GM06990 (cell line): ENCODE results near the gene TPCN1.

Experiments used
- DNase-seq: peaks from one replicate; pipeline ENCODE4 v3.0.0-alpha.2; 2011; ENCODE audit not compliant: insufficient read length; ENCODE audit errors: extremely low read depth
- H3K27me3 ChIP-seq: replicated peaks from 2 replicates; pipeline ENCODE4 v1.6.0; 2011; ENCODE audit warnings: low read length; ENCODE audit not compliant: control insufficient read depth, insufficient read depth
- H3K36me3 ChIP-seq: 2 replicates; pipeline ENCODE4 v1.5.1; 2011; ENCODE audit warnings: low read length; ENCODE audit not compliant: control insufficient read depth, insufficient read depth
- H3K4me3 ChIP-seq: replicated peaks from 2 replicates; pipeline ENCODE4 v1.5.1; 2011; ENCODE audit warnings: low read depth, mild to moderate bottlenecking, control low read depth, low read length
- CTCF ChIP-seq: IDR thresholded peaks from 2 replicates; pipeline ENCODE4 v1.5.1; 2011; ENCODE audit warnings: low read length, control low read depth, mild to moderate bottlenecking, inconsistent platforms; ENCODE audit not compliant: insufficient read depth, poor library complexity, severe bottlenecking

The TPCN1 gene

GRCh38 chr12:113197518-113198077, 23.7 kb upstream of the TPCN1 start:
- no peak for DNase-seq
- H3K4me3 ChIP-seq: no peak overlapping the region
- peaks cover 4% of the 10 kb centered on the region for H3K36me3 ChIP-seq
- TF ChIP-seq CTCF: no peak
- H3K27me3 ChIP-seq: no peaks in the 10 kb centered on the region

- no peak for DNase-seq
- H3K36me3 ChIP-seq: no peaks in the 10 kb centered on the region; the same call in 1 of the 2 replicates
- no peak for TF ChIP-seq CTCF
- no peak overlapping the region for H3K4me3 ChIP-seq
- H3K27me3 ChIP-seq: no peaks in the 10 kb centered on the region
Observed at GRCh38 chr12:113198296-113198695, 23.0 kb upstream of the TPCN1 start.

- no peak overlapping the region for H3K4me3 ChIP-seq
- no peak for TF ChIP-seq CTCF
- H3K27me3 ChIP-seq: no peaks in the 10 kb centered on the region
- H3K36me3 ChIP-seq: no peaks in the 10 kb centered on the region
- no peak for DNase-seq
Observed at GRCh38 chr12:113200021-113200797, 21.1 kb upstream of the TPCN1 start.

GRCh38 chr12:113201187-113202177, 19.8 kb upstream of the TPCN1 start:
- no peak for DNase-seq
- no peak for TF ChIP-seq CTCF
- no peak overlapping the region for H3K4me3 ChIP-seq
- H3K36me3 ChIP-seq: no peaks in the 10 kb centered on the region
- H3K27me3 ChIP-seq: no peaks in the 10 kb centered on the region

GRCh38 chr12:113202300-113203075, 18.8 kb upstream of the TPCN1 start:
- Histone ChIP-seq H3K36me3 (no peaks in the 10 kb centered on the region), H3K4me3 (no peak overlapping the region), H3K27me3 (no peaks in the 10 kb centered on the region)
- DNase-seq: no peak
- no peak for TF ChIP-seq CTCF
